Nephron (organoid): ENCODE results near the gene SNRK.

Source experiments
- H3K27ac Mint-ChIP-seq, 3 experiments: 2 replicates each; pipeline ENCODE4 v1.8.0; 2020; ENCODE audit warnings: mixed read lengths in 3 of 3, mild to moderate bottlenecking in 2 of 3, moderate library complexity in 1 of 3
- H3K27me3 Mint-ChIP-seq: 2 replicates; pipeline ENCODE4 v1.8.0; 2021; ENCODE audit warnings: low read depth, mild to moderate bottlenecking, moderate library complexity, mixed read lengths
- H3K36me3 Mint-ChIP-seq: 2 replicates; pipeline ENCODE4 v1.8.0; 2020; ENCODE audit warnings: low read depth, mixed read lengths
- H3K4me1 Mint-ChIP-seq: 2 replicates; pipeline ENCODE4 v1.8.0; 2020; ENCODE audit warnings: mixed read lengths
- H3K4me3 Mint-ChIP-seq, 3 experiments: 2 replicates each; pipeline ENCODE4 v1.8.0; 2020; ENCODE audit warnings: mild to moderate bottlenecking in 3 of 3, mixed read lengths in 3 of 3, moderate library complexity in 2 of 3
- H3K9me3 Mint-ChIP-seq: 2 replicates; pipeline ENCODE4 v1.8.0; 2020; ENCODE audit warnings: mixed read lengths
- TF ChIP-seq, protein P1 (sequence below), 3 experiments: fragments of 200-600 bp; sonication (generic); IDR thresholded peaks; one replicate each; pipeline ENCODE4 v1.5.0; 2021; ENCODE audit warnings: antibody characterized with exemption in 3 of 3; ENCODE audit not compliant: unreplicated experiment in 3 of 3

The SNRK gene

DNA sequence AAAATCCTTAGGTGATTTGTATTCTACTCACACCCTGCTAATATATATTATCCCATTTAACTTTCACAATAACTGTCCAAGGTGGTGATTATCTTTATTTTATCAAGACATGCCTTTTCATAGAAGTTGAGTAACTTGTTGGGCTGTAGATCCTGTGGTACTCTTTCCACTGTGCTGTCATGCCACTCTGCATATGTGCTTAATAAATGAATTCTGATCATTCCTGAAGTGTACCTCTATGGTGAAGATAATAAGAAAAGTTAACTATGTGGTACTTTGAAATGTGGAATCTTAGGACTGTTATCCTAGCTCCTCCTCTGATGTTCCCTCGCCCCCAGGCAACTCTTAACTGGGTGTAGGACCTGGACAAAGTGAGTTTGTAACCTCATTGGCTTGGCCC lies 5.2 kb downstream of the SNRK start:
- H3K27ac Mint-ChIP-seq, result peak overlapping the region in 2 of 3 experiments; percentile 16 to 26

DNA sequence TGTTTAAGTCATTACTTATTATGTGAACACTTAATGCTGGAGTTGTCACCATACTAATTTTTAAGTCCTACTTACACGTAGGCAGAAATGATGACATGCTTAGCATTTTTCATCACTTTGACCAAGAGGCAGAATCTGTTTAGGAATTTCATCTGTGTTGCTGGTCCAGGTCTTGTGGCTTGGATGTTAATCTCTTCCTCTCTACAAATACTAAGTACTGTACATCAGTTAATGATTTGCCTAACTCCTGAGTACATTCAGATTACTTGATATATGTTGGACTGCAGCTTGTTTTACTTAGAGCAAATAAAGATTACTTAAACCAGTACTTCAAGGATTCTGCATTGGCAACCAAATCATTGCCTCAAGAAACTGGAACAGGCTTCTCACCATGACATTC lies 8.6 kb downstream of the SNRK start:
- TF ChIP-seq, protein P1, sequence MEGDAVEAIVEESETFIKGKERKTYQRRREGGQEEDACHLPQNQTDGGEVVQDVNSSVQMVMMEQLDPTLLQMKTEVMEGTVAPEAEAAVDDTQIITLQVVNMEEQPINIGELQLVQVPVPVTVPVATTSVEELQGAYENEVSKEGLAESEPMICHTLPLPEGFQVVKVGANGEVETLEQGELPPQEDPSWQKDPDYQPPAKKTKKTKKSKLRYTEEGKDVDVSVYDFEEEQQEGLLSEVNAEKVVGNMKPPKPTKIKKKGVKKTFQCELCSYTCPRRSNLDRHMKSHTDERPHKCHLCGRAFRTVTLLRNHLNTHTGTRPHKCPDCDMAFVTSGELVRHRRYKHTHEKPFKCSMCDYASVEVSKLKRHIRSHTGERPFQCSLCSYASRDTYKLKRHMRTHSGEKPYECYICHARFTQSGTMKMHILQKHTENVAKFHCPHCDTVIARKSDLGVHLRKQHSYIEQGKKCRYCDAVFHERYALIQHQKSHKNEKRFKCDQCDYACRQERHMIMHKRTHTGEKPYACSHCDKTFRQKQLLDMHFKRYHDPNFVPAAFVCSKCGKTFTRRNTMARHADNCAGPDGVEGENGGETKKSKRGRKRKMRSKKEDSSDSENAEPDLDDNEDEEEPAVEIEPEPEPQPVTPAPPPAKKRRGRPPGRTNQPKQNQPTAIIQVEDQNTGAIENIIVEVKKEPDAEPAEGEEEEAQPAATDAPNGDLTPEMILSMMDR (IDR thresholded peaks at IDR 0.05; ENCODE audit: unreplicated experiment in 3 of 3), result no peak
- H3K27ac Mint-ChIP-seq, result peak overlapping the region in 1 of 3 experiments; percentile 69
- H3K4me1 Mint-ChIP-seq, result peaks cover 25% of the 10 kb centered on the region
- no peaks in the 10 kb centered on the region for H3K27me3 Mint-ChIP-seq
- H3K4me3 Mint-ChIP-seq, result no peak overlapping the region
- H3K9me3 Mint-ChIP-seq, result no peaks in the 10 kb centered on the region
- H3K36me3 Mint-ChIP-seq, result peaks cover 4% of the 10 kb centered on the region

More for the DNA sequence above, 5.2 kb downstream of the SNRK start:
- Mint-ChIP-seq H3K4me3 (no peak overlapping the region), H3K4me1 (peaks cover 40% of the 10 kb centered on the region), H3K27me3 (no peaks in the 10 kb centered on the region), H3K36me3 (peaks cover 9% of the 10 kb centered on the region), H3K9me3 (no peaks in the 10 kb centered on the region)
- TF ChIP-seq, protein P1 (IDR thresholded peaks at IDR 0.05; ENCODE audit: unreplicated experiment in 3 of 3), result no peak

DNA sequence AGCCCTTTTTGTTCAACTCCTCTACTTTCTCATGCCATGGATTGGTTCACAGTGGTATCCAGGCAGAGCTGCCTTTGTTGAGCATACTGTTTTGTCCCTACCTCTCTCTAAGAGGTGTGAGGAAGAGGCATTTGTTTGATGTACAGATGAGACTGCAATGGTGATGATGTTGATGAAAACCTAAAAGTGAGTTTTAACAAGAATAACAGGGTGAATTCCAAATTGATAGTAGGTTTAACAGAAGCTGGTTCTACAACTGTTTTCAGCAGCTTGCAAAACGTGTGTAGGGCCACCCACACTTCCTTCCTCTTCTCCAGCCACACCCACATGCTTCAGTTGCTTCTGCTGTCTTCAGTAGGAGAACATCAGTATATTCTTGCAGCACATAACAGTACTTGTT lies 10.2 kb downstream of the SNRK start:
- TF ChIP-seq, protein P1 (IDR thresholded peaks at IDR 0.05; ENCODE audit: unreplicated experiment in 3 of 3), result no peak
- no peaks in the 10 kb centered on the region for H3K9me3 Mint-ChIP-seq
- peak overlapping the region in 1 of 3 experiments; percentile 18 for H3K27ac Mint-ChIP-seq
- H3K27me3 Mint-ChIP-seq, result no peaks in the 10 kb centered on the region
- peaks cover 11% of the 10 kb centered on the region for H3K4me1 Mint-ChIP-seq
- H3K36me3 Mint-ChIP-seq, result no peaks in the 10 kb centered on the region
- no peak overlapping the region for H3K4me3 Mint-ChIP-seq

DNA sequence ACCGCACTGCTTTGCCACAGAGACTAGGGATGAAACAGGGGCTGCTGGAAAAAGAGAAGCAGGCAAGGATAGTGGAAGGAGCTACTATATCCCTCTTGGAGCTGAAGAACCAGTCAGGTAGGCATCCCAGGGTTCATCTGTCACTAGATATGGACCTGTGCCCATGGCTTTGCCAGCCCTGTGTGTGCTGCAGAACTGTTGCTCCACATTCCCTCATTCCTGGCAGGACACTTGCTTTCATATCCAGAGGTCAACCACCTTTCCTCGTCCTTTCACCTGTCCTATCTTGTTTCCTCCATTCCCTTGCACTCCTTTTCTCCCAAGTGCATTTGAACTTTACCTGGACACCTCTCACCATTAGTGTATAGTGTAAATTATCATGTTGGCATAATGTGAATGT lies 12.0 kb downstream of the SNRK start:
- H3K4me3 Mint-ChIP-seq, result no peak overlapping the region
- H3K9me3 Mint-ChIP-seq, result no peaks in the 10 kb centered on the region
- peaks cover 9% of the 10 kb centered on the region for H3K36me3 Mint-ChIP-seq
- H3K4me1 Mint-ChIP-seq, result peaks cover 11% of the 10 kb centered on the region
- H3K27me3 Mint-ChIP-seq, result no peaks in the 10 kb centered on the region
- TF ChIP-seq, protein P1 (IDR thresholded peaks at IDR 0.05; ENCODE audit: unreplicated experiment in 3 of 3), result no peak
- no peak overlapping the region for H3K27ac Mint-ChIP-seq

DNA sequence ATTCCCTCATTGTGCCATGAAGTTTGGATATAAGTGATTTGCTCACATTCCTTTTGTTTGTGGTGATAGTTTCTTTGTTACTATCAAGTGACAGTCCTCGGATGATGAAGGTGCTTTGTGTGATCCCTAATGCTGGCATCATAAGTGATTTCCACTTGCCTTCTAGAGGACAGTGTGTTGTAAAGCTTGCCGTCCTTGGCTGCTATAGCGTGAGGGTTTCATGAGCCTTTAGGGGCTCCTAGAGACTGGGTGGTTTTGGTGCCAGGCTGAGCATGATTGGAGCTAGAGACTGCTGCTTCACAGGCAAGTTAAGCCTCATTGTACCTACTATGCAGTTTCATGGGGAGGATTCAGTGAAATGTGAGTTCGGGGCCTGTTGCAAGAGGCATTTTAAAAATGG lies 12.4 kb downstream of the SNRK start:
- Mint-ChIP-seq H3K9me3 (no peaks in the 10 kb centered on the region), H3K4me3 (no peak overlapping the region), H3K36me3 (peaks cover 14% of the 10 kb centered on the region), H3K27me3 (no peaks in the 10 kb centered on the region), H3K4me1 (peaks cover 11% of the 10 kb centered on the region), H3K27ac (peak overlapping the region in 1 of 3 experiments; percentile 15)
- TF ChIP-seq, protein P1 (IDR thresholded peaks at IDR 0.05; ENCODE audit: unreplicated experiment in 3 of 3), result no peak

DNA sequence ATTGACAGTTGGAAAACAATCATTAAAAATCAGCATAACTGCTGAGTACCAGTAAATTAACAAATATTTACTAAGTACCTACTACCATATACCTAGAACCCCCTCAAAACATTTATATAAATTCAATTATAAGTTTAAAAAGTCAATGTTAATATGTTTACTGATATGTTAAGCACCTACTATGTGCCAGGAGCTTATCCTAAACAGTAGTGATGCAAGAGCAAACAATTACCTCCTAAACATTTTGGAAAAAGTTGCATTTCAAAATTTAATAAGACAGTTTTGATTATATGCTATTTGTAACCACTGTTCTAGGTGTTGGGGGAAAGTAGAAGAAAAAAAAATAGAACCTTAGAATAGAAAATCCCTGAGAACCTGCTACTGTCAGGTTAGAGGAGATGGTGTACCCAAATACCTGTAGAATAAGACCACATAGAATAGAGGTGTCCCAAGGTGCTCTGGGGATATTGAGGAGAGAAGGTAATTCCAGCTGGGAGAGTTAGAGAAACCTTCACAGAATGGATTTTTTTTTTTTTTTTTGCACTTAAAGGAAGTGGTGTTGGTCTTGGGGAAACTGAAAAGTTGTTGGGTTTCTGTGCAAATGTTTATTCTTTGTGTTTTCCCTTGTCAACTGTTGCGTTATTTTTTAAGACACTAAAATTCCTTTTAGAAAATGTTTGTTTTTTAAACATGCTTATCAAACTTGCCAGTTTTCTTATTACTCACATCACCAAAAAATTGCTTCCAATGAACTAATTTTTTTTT lies 16.0 kb downstream of the SNRK start:
- no peaks in the 10 kb centered on the region for H3K27me3 Mint-ChIP-seq
- H3K36me3 Mint-ChIP-seq, result peaks cover 32% of the 10 kb centered on the region
- no peak overlapping the region for H3K4me3 Mint-ChIP-seq
- peaks cover 4% of the 10 kb centered on the region for H3K4me1 Mint-ChIP-seq
- H3K27ac Mint-ChIP-seq, result no peak overlapping the region
- TF ChIP-seq, protein P1 (IDR thresholded peaks at IDR 0.05; ENCODE audit: unreplicated experiment in 3 of 3), result no peak
- H3K9me3 Mint-ChIP-seq, result no peaks in the 10 kb centered on the region
